OCI-LY1 (cell line): ENCODE results near the gene CEP131.

ENCODE experiments used
- CTCF ChIP-seq: fragments of 200-600 bp; sonication (generic), shearing (Covaris generic); IDR thresholded peaks from 2 replicates; pipeline ENCODE4 v1.5.1; 2017; ENCODE audit warnings: mild to moderate bottlenecking, antibody characterized with exemption, low read length, moderate library complexity, mixed read lengths
- EZH2 ChIP-seq: fragments of 200-600 bp; sonication (generic), shearing (Covaris generic); IDR thresholded peaks from 2 replicates; pipeline ENCODE4 v1.8.0; 2017; ENCODE audit warnings: borderline replicate concordance, mixed run types, mild to moderate bottlenecking, antibody characterized with exemption, low read length, moderate library complexity, mixed read lengths

- TF ChIP-seq CTCF = no peak
- no peak for TF ChIP-seq EZH2
Observed at GRCh38 chr17:81209141-81209540, 13.6 kb downstream of the CEP131 start.
